SU-DHL-6 (cell line): Measurements from ENCODE around the gene ELF2.

Source experiments
- CTCF ChIP-seq: fragments of 200-600 bp; sonication (generic); IDR thresholded peaks from one replicate; pipeline ENCODE4 v1.5.1; 2017; ENCODE audit warnings: antibody characterized with exemption, mild to moderate bottlenecking, low read length, moderate library complexity; ENCODE audit not compliant: insufficient read depth, poor library complexity, severe bottlenecking
- EZH2phosphoT487 ChIP-seq: fragments of 200-600 bp; sonication (generic), shearing (Covaris generic); conservative IDR thresholded peaks from 2 replicates; pipeline ENCODE4 v1.6.1; 2018; ENCODE audit warnings: mild to moderate bottlenecking, antibody characterized with exemption, low read length, moderate library complexity, mixed read lengths

DNA sequence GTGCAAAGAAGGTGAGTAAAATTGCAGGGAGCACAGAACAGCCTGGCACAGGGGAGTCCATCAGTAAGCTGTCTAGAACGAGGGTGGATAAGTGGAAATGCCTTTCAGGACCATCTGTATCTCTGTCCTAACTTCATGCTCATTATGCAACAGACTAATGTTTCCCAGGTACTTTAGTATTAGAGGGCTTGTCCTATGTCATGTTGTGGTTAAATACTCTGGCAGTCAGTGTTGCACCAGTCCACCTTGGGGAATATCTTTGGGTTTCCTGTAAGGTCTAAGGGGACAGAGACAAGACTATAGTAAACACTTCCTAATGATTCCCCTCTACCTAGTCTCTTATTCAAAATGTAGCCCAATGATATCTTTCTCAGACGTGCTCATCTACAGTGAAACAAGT, 140.1 kb downstream of the ELF2 start:
- TF ChIP-seq CTCF (no peak), EZH2phosphoT487 (no peak)
